GM23248 (cell line): ENCODE data around the gene TTYH3.

Experiments used
- EZH2 ChIP-seq: fragments of 200-600 bp; sonication (generic); IDR thresholded peaks from 2 replicates; pipeline ENCODE4 v1.6.1; 2018; ENCODE audit warnings: antibody characterized with exemption, mild to moderate bottlenecking; ENCODE audit not compliant: insufficient read depth, poor library complexity, severe bottlenecking
- EZH2phosphoT487 ChIP-seq: fragments of 200-600 bp; sonication (generic); IDR thresholded peaks from 2 replicates; pipeline ENCODE4 v1.6.1; 2018; ENCODE audit warnings: antibody characterized with exemption, moderate library complexity, mild to moderate bottlenecking, low read depth; ENCODE audit not compliant: insufficient read depth

GRCh38 chr7:2602406-2603043 is 29.3 kb upstream of the TTYH3 start:
- no peak for TF ChIP-seq EZH2phosphoT487
- no peak for TF ChIP-seq EZH2
